Kidney epithelial cell (primary cell): ENCODE data around the gene TBC1D22B. TPM values are rescaled to one million over a fixed set of nuclear protein-coding genes. Genes with fewer than 3 reads are reported as not detected.

ENCODE experiments used
- DNase-seq: peaks from one replicate; pipeline ENCODE4 v3.0.0-alpha.2; 2010; ENCODE audit warnings: low read depth
- H3K27me3 ChIP-seq: 2 replicates; pipeline ENCODE4 v1.6.0; 2011; ENCODE audit warnings: low read length; ENCODE audit not compliant: control insufficient read depth, insufficient read depth
- H3K36me3 ChIP-seq: 2 replicates; pipeline ENCODE4 v1.5.1; 2011; ENCODE audit warnings: low read length; ENCODE audit not compliant: control insufficient read depth, insufficient read depth
- H3K4me3 ChIP-seq: 2 replicates; pipeline ENCODE4 v1.5.1; 2011; ENCODE audit warnings: low read depth, mild to moderate bottlenecking, control low read depth, low read length
- total RNA-seq: library from RNA; depleted of rRNA; stranded (reverse); fragments of >200 nt; gene quantifications from 2 replicates; pipeline ENCODE4 v1.2.3, GENCODE V29; 2015
- TF ChIP-seq, protein P1 (sequence below): IDR thresholded peaks from 2 replicates; pipeline ENCODE4 v1.5.1; 2011; ENCODE audit warnings: mild to moderate bottlenecking, moderate library complexity, low read length, control low read depth, inconsistent platforms; ENCODE audit not compliant: insufficient read depth, poor library complexity, severe bottlenecking

The TBC1D22B gene
- total RNA-seq, 1 donor from 2014 or later, result 12.7 TPM

GRCh38 chr6:37212268-37212667, 45.3 kb upstream of the TBC1D22B start:
- no peak overlapping the region for H3K4me3 ChIP-seq
- no peaks in the 10 kb centered on the region for H3K36me3 ChIP-seq
- no peak for DNase-seq
- H3K27me3 ChIP-seq, result no peaks in the 10 kb centered on the region
- TF ChIP-seq, protein P1, sequence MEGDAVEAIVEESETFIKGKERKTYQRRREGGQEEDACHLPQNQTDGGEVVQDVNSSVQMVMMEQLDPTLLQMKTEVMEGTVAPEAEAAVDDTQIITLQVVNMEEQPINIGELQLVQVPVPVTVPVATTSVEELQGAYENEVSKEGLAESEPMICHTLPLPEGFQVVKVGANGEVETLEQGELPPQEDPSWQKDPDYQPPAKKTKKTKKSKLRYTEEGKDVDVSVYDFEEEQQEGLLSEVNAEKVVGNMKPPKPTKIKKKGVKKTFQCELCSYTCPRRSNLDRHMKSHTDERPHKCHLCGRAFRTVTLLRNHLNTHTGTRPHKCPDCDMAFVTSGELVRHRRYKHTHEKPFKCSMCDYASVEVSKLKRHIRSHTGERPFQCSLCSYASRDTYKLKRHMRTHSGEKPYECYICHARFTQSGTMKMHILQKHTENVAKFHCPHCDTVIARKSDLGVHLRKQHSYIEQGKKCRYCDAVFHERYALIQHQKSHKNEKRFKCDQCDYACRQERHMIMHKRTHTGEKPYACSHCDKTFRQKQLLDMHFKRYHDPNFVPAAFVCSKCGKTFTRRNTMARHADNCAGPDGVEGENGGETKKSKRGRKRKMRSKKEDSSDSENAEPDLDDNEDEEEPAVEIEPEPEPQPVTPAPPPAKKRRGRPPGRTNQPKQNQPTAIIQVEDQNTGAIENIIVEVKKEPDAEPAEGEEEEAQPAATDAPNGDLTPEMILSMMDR, result no peak

GRCh38 chr6:37218061-37218460, 39.5 kb upstream of the TBC1D22B start:
- no peaks in the 10 kb centered on the region for H3K27me3 ChIP-seq
- TF ChIP-seq, protein P1, result no peak
- no peak overlapping the region for H3K4me3 ChIP-seq
- DNase-seq, result no peak
- no peaks in the 10 kb centered on the region for H3K36me3 ChIP-seq

DNA sequence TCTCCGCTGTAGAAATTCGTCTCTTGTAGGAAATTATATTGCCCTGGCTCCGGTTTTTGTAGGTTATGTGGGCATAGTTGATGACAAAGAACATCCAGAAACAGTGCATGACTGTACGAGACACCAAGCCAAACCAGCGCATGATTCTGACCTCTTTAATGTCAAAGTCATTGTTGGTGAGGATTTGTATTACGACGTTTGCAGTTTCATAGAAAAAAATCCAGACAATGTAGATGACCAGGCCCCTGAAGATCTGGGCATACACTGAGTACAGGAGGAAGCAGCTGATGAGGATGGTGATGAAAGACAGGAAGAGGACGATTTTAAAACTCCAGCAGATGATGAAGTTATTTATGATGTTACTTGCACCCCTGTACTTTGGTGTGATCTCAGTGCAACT, 39.1 kb upstream of the TBC1D22B start:
- Histone ChIP-seq H3K4me3 (no peak overlapping the region), H3K36me3 (no peaks in the 10 kb centered on the region)
- no peak for DNase-seq

DNA sequence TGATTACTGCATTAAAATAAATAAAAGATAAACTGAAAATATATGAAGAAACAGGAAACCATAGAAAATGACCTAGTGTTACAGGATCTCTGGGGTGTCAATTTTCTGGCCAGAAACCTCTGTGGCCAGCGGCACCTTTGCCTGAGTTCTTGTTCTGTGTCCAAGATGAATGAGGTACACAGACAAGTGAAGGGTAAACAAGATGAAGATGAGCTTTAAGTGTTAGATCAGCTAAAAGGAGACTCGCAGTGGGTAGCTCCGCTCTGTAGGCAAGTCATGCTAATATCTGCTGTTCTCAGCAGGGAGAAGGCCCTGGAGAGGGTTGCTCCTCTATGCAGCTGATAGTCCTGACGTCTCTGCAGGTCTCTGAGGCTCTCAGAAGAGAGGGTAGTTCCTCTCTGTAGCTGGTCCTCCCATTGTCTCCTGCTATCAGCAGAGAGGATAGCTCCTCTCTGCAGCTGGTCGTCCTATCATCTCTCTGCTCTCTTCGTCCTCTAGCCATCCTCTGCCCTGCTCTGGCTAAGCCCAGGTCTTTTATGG, 35.9 kb upstream of the TBC1D22B start:
- no peaks in the 10 kb centered on the region for H3K27me3 ChIP-seq
- peak overlapping the region; percentile 34 for H3K4me3 ChIP-seq
- TF ChIP-seq, protein P1, result no peak

More for the DNA sequence above, 39.1 kb upstream of the TBC1D22B start:
- no peaks in the 10 kb centered on the region for H3K27me3 ChIP-seq
- TF ChIP-seq, protein P1, result no peak

DNA sequence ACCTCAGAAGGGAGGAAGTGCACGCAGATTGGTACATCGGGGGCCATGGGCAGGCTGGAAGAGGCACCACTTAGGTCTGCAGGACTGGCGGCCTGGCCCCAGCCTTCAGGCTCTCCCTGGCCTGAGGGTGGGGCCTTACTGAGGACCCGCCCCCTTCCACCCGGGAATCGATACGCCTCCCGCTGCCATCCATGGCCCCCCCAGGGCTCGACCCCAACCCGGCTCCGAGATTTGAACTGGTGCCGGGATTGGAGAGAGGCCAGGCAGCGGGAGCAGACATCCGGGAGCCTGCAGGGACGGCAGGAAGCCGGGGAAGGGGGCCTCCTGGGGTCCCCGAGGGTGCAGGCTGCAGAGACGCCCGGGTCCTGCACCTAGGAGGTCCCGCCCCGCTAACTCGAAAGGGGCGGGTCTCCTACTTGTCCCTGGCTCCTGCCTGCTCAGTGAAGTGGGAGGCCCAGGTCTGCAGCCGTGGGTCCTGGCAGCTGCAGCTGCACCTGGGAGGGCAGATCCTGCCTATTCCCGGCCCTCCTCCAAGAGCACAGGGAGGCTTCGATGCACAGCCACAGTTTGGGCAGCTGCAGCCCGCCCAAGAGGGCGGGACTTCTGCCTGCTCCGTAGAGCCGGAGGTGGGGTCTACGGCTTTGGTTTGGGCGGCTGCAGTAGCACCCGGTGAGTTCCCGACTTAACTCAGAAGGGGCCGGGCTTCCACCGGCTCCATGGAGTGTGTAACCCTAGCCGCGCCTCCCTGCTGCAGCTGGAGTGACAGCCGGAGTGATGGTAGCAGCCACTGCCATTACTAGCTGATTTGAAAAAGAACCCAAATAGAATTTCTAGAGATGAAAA, 35.2 kb upstream of the TBC1D22B start:
- TF ChIP-seq, protein P1, result no peak
- Histone ChIP-seq H3K4me3 (peak overlapping the region; percentile 34), H3K36me3 (no peaks in the 10 kb centered on the region), H3K27me3 (no peaks in the 10 kb centered on the region)
- DNase-seq, result peak; percentile 92

More for the DNA sequence above, 35.9 kb upstream of the TBC1D22B start:
- DNase-seq, result no peak
- H3K36me3 ChIP-seq, result no peaks in the 10 kb centered on the region

DNA sequence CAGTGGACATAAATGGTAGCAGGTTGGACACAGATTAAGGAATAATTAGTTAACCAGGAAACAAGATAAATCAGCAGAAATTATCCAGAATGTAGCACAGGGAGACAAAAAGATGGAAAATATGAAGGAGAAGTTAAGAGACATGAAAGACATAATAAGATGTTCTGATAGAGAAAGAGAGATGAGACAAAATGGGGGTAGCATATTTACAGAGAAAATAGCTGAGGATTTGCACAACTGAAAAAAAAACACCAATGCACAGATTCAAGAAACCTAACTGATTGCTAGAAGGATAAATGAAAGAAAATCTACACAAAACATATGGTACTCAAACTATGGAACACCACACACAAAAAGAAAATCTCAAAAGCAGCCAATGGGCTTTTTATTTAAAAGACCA, 34.6 kb upstream of the TBC1D22B start:
- peak overlapping the region; percentile 10 for H3K4me3 ChIP-seq
- no peaks in the 10 kb centered on the region for H3K36me3 ChIP-seq
- TF ChIP-seq, protein P1, result no peak
- H3K27me3 ChIP-seq, result no peaks in the 10 kb centered on the region
- DNase-seq, result no peak
